ENCODE data around the gene SAP30L. TPM values are rescaled to one million over a fixed set of nuclear protein-coding genes. Genes with fewer than 3 reads are reported as not detected.

The SAP30L gene
- total RNA-seq, 2 experiments from 2014 or later: 29.3 to 30.3 TPM

- no peak overlapping the region for H3K4me3 Mint-ChIP-seq
- H3K27me3 Mint-ChIP-seq (ENCODE audit: low read depth): no peaks in the 10 kb centered on the region
- peaks cover 34% of the 10 kb centered on the region for H3K4me1 Mint-ChIP-seq (ENCODE audit: low read depth)
- H3K27ac Mint-ChIP-seq: no peak overlapping the region
- no peak for DNase-seq
- peaks cover 26% of the 10 kb centered on the region for H3K36me3 Mint-ChIP-seq (ENCODE audit: low read depth)
- no peaks in the 10 kb centered on the region for H3K9me3 Mint-ChIP-seq
- intact Hi-C loops (cut with micrococcal nuclease): no loop called here
- CTCF ChIA-PET: interaction anchor here (0.7 to 2.1 kb wide), 3 partner anchors 13 to 434 kb away, joined by 3 to 9 read pairs (median 3); no protein-coding TSS in a partner anchor
Measured at GRCh38 chr5:154449786-154450185, 4.0 kb downstream of the SAP30L start.

- DNase-seq: no peak
- H3K36me3 Mint-ChIP-seq (ENCODE audit: low read depth): peaks cover 38% of the 10 kb centered on the region
- intact Hi-C loops (cut with micrococcal nuclease): no loop called here
- H3K27ac Mint-ChIP-seq: no peak overlapping the region
- H3K27me3 Mint-ChIP-seq (ENCODE audit: low read depth): no peaks in the 10 kb centered on the region
- no peaks in the 10 kb centered on the region for H3K9me3 Mint-ChIP-seq
- peaks cover 31% of the 10 kb centered on the region for H3K4me1 Mint-ChIP-seq (ENCODE audit: low read depth)
- CTCF ChIA-PET: interaction anchor here (0.6 kb wide), 1 partner anchor 58 kb away, joined by 5 read pairs; no protein-coding TSS in a partner anchor
- no peak overlapping the region for H3K4me3 Mint-ChIP-seq
Measured at GRCh38 chr5:154451957-154452356, 6.2 kb downstream of the SAP30L start.

- CTCF ChIA-PET: interaction anchor here (1.6 kb wide), 1 partner anchor 50 kb away, joined by 3 read pairs; no protein-coding TSS in a partner anchor
- no peaks in the 10 kb centered on the region for H3K9me3 Mint-ChIP-seq
- peaks cover under 1% of the 10 kb centered on the region for H3K4me1 Mint-ChIP-seq (ENCODE audit: low read depth)
- intact Hi-C loops (cut with micrococcal nuclease): no loop called here
- peaks cover 36% of the 10 kb centered on the region for H3K36me3 Mint-ChIP-seq (ENCODE audit: low read depth)
- DNase-seq: no peak
- no peaks in the 10 kb centered on the region for H3K27me3 Mint-ChIP-seq (ENCODE audit: low read depth)
- no peak overlapping the region for H3K4me3 Mint-ChIP-seq
- no peak overlapping the region for H3K27ac Mint-ChIP-seq
Measured at GRCh38 chr5:154455585-154455984, 9.8 kb downstream of the SAP30L start.

GRCh38 chr5:154456540-154456939, 10.7 kb downstream of the SAP30L start:
- Mint-ChIP-seq H3K4me3 (no peak overlapping the region), H3K27ac (no peak overlapping the region), H3K4me1 (ENCODE audit: low read depth) (no peaks in the 10 kb centered on the region), H3K9me3 (no peaks in the 10 kb centered on the region), H3K27me3 (ENCODE audit: low read depth) (no peaks in the 10 kb centered on the region), H3K36me3 (ENCODE audit: low read depth) (peaks cover 30% of the 10 kb centered on the region)
- CTCF ChIA-PET: interaction anchor here (0.6 to 1.6 kb wide), 4 partner anchors 12 to 143 kb away, joined by 3 to 5 read pairs (median 4); no protein-coding TSS in a partner anchor
- no peak for DNase-seq
- intact Hi-C loops (cut with micrococcal nuclease): no loop called here

- H3K27me3 Mint-ChIP-seq (ENCODE audit: low read depth): no peaks in the 10 kb centered on the region
Measured at GRCh38 chr5:154459015-154459414, 13.2 kb downstream of the SAP30L start.

GRCh38 chr5:154460172-154460571, 14.4 kb downstream of the SAP30L start:
- CTCF ChIA-PET: interaction anchor here (1.3 kb wide), 1 partner anchor 388 kb away, joined by 3 read pairs; no protein-coding TSS in a partner anchor
- intact Hi-C loops (cut with micrococcal nuclease): no loop called here
- Mint-ChIP-seq H3K4me3 (no peak overlapping the region), H3K36me3 (ENCODE audit: low read depth) (peaks cover 18% of the 10 kb centered on the region), H3K9me3 (no peaks in the 10 kb centered on the region), H3K27me3 (ENCODE audit: low read depth) (no peaks in the 10 kb centered on the region), H3K27ac (no peak overlapping the region), H3K4me1 (ENCODE audit: low read depth) (no peaks in the 10 kb centered on the region)
- DNase-seq: no peak

More at GRCh38 chr5:154459015-154459414, 13.2 kb downstream of the SAP30L start:
- no peaks in the 10 kb centered on the region for H3K4me1 Mint-ChIP-seq (ENCODE audit: low read depth)
- no peak overlapping the region for H3K4me3 Mint-ChIP-seq
- H3K36me3 Mint-ChIP-seq (ENCODE audit: low read depth): peaks cover 21% of the 10 kb centered on the region
- intact Hi-C loops (cut with micrococcal nuclease): no loop called here
- no peak overlapping the region for H3K27ac Mint-ChIP-seq
- no peaks in the 10 kb centered on the region for H3K9me3 Mint-ChIP-seq
- DNase-seq: no peak
- CTCF ChIA-PET: interaction anchor here (0.6 to 1.0 kb wide), 2 partner anchors 8 to 896 kb away, joined by 3 to 5 read pairs; no protein-coding TSS in a partner anchor

GRCh38 chr5:154461531-154461930, 15.7 kb downstream of the SAP30L start:
- Mint-ChIP-seq H3K27ac (no peak overlapping the region), H3K4me3 (no peak overlapping the region), H3K36me3 (ENCODE audit: low read depth) (peaks cover 7% of the 10 kb centered on the region), H3K9me3 (no peaks in the 10 kb centered on the region), H3K4me1 (ENCODE audit: low read depth) (no peaks in the 10 kb centered on the region), H3K27me3 (ENCODE audit: low read depth) (no peaks in the 10 kb centered on the region)
- intact Hi-C loops (cut with micrococcal nuclease): no loop called here
- no peak for DNase-seq
- CTCF ChIA-PET: no interaction called here

- DNase-seq: no peak
- CTCF ChIA-PET: interaction anchor here (1.1 kb wide), 1 partner anchor 392 kb away, joined by 3 read pairs; no protein-coding TSS in a partner anchor
- Mint-ChIP-seq H3K27ac (no peak overlapping the region), H3K36me3 (ENCODE audit: low read depth) (peaks cover 2% of the 10 kb centered on the region), H3K4me3 (no peak overlapping the region), H3K27me3 (ENCODE audit: low read depth) (peaks cover 13% of the 10 kb centered on the region), H3K9me3 (no peaks in the 10 kb centered on the region), H3K4me1 (ENCODE audit: low read depth) (no peaks in the 10 kb centered on the region)
- intact Hi-C loops (cut with micrococcal nuclease): no loop called here
Measured at GRCh38 chr5:154464438-154464837, 18.6 kb downstream of the SAP30L start.

- no peaks in the 10 kb centered on the region for H3K4me1 Mint-ChIP-seq (ENCODE audit: low read depth)
- no peak overlapping the region for H3K27ac Mint-ChIP-seq
- peaks cover 17% of the 10 kb centered on the region for H3K27me3 Mint-ChIP-seq (ENCODE audit: low read depth)
- no peak for DNase-seq
- intact Hi-C loops (cut with micrococcal nuclease): no loop called here
- no peaks in the 10 kb centered on the region for H3K9me3 Mint-ChIP-seq
- peaks cover 2% of the 10 kb centered on the region for H3K36me3 Mint-ChIP-seq (ENCODE audit: low read depth)
- H3K4me3 Mint-ChIP-seq: no peak overlapping the region
- CTCF ChIA-PET: interaction anchor here (1.4 to 4.3 kb wide), 3 partner anchors 44 to 393 kb away, joined by 3 to 60 read pairs (median 12); no protein-coding TSS in a partner anchor
Measured at GRCh38 chr5:154465169-154465568, 19.4 kb downstream of the SAP30L start.

GRCh38 chr5:154466147-154466546, 20.4 kb downstream of the SAP30L start:
- CTCF ChIA-PET: interaction anchor here (0.6 to 4.3 kb wide), 13 partner anchors 10 to 448 kb away, joined by 3 to 60 read pairs (median 4); no protein-coding TSS in a partner anchor
- Mint-ChIP-seq H3K4me3 (no peak overlapping the region), H3K27ac (no peak overlapping the region), H3K4me1 (ENCODE audit: low read depth) (peaks cover 2% of the 10 kb centered on the region), H3K27me3 (ENCODE audit: low read depth) (peaks cover 26% of the 10 kb centered on the region), H3K9me3 (no peaks in the 10 kb centered on the region), H3K36me3 (ENCODE audit: low read depth) (peaks cover 2% of the 10 kb centered on the region)
- DNase-seq: no peak
- intact Hi-C loops (cut with micrococcal nuclease): loop anchor here (2.0 kb wide), 1 partner anchor 43 kb away; no protein-coding TSS in a partner anchor

- no peak for DNase-seq
- H3K4me1 Mint-ChIP-seq (ENCODE audit: low read depth): peaks cover 6% of the 10 kb centered on the region
- H3K27me3 Mint-ChIP-seq (ENCODE audit: low read depth): peaks cover 31% of the 10 kb centered on the region
- H3K36me3 Mint-ChIP-seq (ENCODE audit: low read depth): peaks cover under 1% of the 10 kb centered on the region
- H3K9me3 Mint-ChIP-seq: no peaks in the 10 kb centered on the region
- H3K4me3 Mint-ChIP-seq: no peak overlapping the region
- H3K27ac Mint-ChIP-seq: no peak overlapping the region
- CTCF ChIA-PET: interaction anchor here (0.7 to 4.3 kb wide), 21 partner anchors 8 to 502 kb away, joined by 3 to 60 read pairs (median 4); no protein-coding TSS in a partner anchor
- intact Hi-C loops (cut with micrococcal nuclease): loop anchor here (1.0 to 2.0 kb wide), 7 partner anchors 44 to 492 kb away; no protein-coding TSS in a partner anchor
Measured at GRCh38 chr5:154466671-154467070, 20.9 kb downstream of the SAP30L start.

GRCh38 chr5:154467655-154468354, 22.0 kb downstream of the SAP30L start:
- CTCF ChIA-PET: interaction anchor here (0.6 to 4.3 kb wide), 30 partner anchors 9 to 495 kb away, joined by 3 to 60 read pairs (median 4); no protein-coding TSS in a partner anchor
- peak; percentile 88 for DNase-seq
- Mint-ChIP-seq H3K9me3 (no peaks in the 10 kb centered on the region), H3K27me3 (ENCODE audit: low read depth) (peaks cover 36% of the 10 kb centered on the region), H3K4me1 (ENCODE audit: low read depth) (peaks cover 6% of the 10 kb centered on the region), H3K27ac (no peak overlapping the region), H3K4me3 (no peak overlapping the region), H3K36me3 (ENCODE audit: low read depth) (no peaks in the 10 kb centered on the region)
- intact Hi-C loops (cut with micrococcal nuclease): loop anchor here (1.0 to 2.0 kb wide), 7 partner anchors 45 to 494 kb away; no protein-coding TSS in a partner anchor

Data from activated naive CD4-positive, alpha-beta T cell treated with anti-CD3 and anti-CD28 coated beads for 36 hours (primary cell).